Thoracic aorta (tissue), 2 donors: ENCODE measurements around the gene ABCG4. TPM values are rescaled to one million over a fixed set of nuclear protein-coding genes. Genes with fewer than 3 reads are reported as not detected.
A peak's percentile ranks its signal among the peaks of the same experiment; 100 is the strongest.
"Not testable (repeated sequence)": the region's sequence is repeated elsewhere in the genome, so short reads cannot be mapped to it uniquely, and the experiment has no call there.

Experiments used
- ATAC-seq: fragments of 150-250 bp; one replicate; pipeline ENCODE4 v1.8.0; 2017; ENCODE audit warnings: low read depth; ENCODE audit not compliant: insufficient number of reproducible peaks, low FRiP score
- DNase-seq: peaks from one replicate; pipeline ENCODE4 v3.0.0-alpha.2; 2020; ENCODE audit warnings: low spot score
- H3K27ac ChIP-seq, 2 donors: fragments of 200-600 bp; sonication (generic); 1 replicate in 1 of 2; 2 replicates in 1 of 2; pipeline ENCODE4 v1.5.1; 2016; ENCODE audit warnings: mild to moderate bottlenecking in 2 of 2, moderate library complexity in 2 of 2
- H3K27me3 ChIP-seq: fragments of 200-600 bp; sonication (generic); replicated peaks from 2 replicates; pipeline ENCODE4 v1.6.0; 2016; ENCODE audit warnings: mild to moderate bottlenecking; ENCODE audit not compliant: insufficient read depth
- H3K36me3 ChIP-seq: fragments of 200-600 bp; sonication (generic); one replicate; pipeline ENCODE4 v1.5.1; 2016
- H3K4me1 ChIP-seq, 2 donors: fragments of 200-600 bp; sonication (generic); 1 replicate in 1 of 2; 2 replicates in 1 of 2; pipeline versions ENCODE4 v1.5.1 to v1.6.0; 2016; ENCODE audit warnings: low read depth in 2 of 2, mild to moderate bottlenecking in 1 of 2; ENCODE audit not compliant: control insufficient read depth in 1 of 2
- H3K4me3 ChIP-seq: fragments of 200-600 bp; sonication (generic); 2 replicates; pipeline ENCODE4 v1.5.1; 2016; ENCODE audit warnings: mild to moderate bottlenecking
- H3K9me3 ChIP-seq: fragments of 200-600 bp; sonication (generic); 2 replicates; pipeline ENCODE4 v1.5.1; 2016
- CTCF ChIP-seq: fragments of 200-600 bp; sonication (generic); IDR thresholded peaks from one replicate; pipeline ENCODE4 v1.5.1; 2019; ENCODE audit warnings: antibody characterized with exemption
- total RNA-seq, 2 donors: library from RNA; depleted of rRNA; stranded (reverse); fragments of >200 nt; gene quantifications; one replicate each; pipeline versions ENCODE4 v1.1.0 to v1.2.3, GENCODE V29; 2016

Gene ABCG4
- total RNA-seq, 2 donors from 2014 or later: 1.6 TPM; not detected in 1

- Histone ChIP-seq H3K4me1 (peaks cover 19 to 38% of the 10 kb centered on the region in 2 donors), H3K9me3 (no peaks in the 10 kb centered on the region), H3K36me3 (peaks cover 12% of the 10 kb centered on the region), H3K4me3 (peak within 1 kb of the TSS; percentile 89), H3K27ac (peak within 1 kb of the TSS; percentile 93 to 95), H3K27me3 (no peaks in the 10 kb centered on the region)
- TF ChIP-seq CTCF: no peak
- ATAC-seq (peak; percentile 95), DNase-seq (peak; percentile 86)
Observed at GRCh38 chr11:119101759-119102423, 47.0 kb upstream of the ABCG4 start, which contains the start of gene DPAGT1. Gene DPAGT1, minus strand, starts transcription at chr11:119101853. Its CDS starts 198 bp downstream, at chr11:119101655.

- H3K4me1 ChIP-seq: peaks cover 19 to 43% of the 10 kb centered on the region in 2 donors
- not testable (repeated sequence) for DNase-seq, H3K36me3 ChIP-seq, H3K9me3 ChIP-seq, ATAC-seq, H3K27me3 ChIP-seq
- H3K4me3 ChIP-seq: peak overlapping the region; percentile 89
- peak overlapping the region; percentile 93 to 95 for H3K27ac ChIP-seq
Observed at GRCh38 chr11:119103161-119103664, 45.6 kb upstream of the ABCG4 start.

- no peak for TF ChIP-seq CTCF
- Histone ChIP-seq H3K27me3 (no peaks in the 10 kb centered on the region), H3K36me3 (no peaks in the 10 kb centered on the region), H3K4me1 (peaks cover 19 to 49% of the 10 kb centered on the region in 2 donors), H3K27ac (no peak overlapping the region), H3K9me3 (no peaks in the 10 kb centered on the region), H3K4me3 (no peak overlapping the region)
- DNase-seq (no peak), ATAC-seq (no peak)
Observed at GRCh38 chr11:119103793-119104192, 45.1 kb upstream of the ABCG4 start.

GRCh38 chr11:119106564-119107537 lies 42.0 kb upstream of the ABCG4 start, which contains the start of gene C2CD2L:
Gene C2CD2L, plus strand, starts transcription at chr11:119107344. Its CDS starts 398 bp downstream, at chr11:119107742.
- Histone ChIP-seq H3K4me3 (peak within 1 kb of the TSS; percentile 99), H3K4me1 (peaks cover 16 to 48% of the 10 kb centered on the region in 2 donors), H3K27me3 (no peaks in the 10 kb centered on the region), H3K36me3 (peaks cover 13% of the 10 kb centered on the region), H3K27ac (peak within 1 kb of the TSS; percentile 65 to 77), H3K9me3 (no peaks in the 10 kb centered on the region)
- TF ChIP-seq CTCF: no peak
- peak; percentile 76 for DNase-seq
- ATAC-seq: no peak

- no peak for TF ChIP-seq CTCF
- Histone ChIP-seq H3K27ac (peak overlapping the region; percentile 65 to 77), H3K36me3 (peaks cover 14% of the 10 kb centered on the region), H3K27me3 (no peaks in the 10 kb centered on the region), H3K4me1 (peaks cover 16 to 48% of the 10 kb centered on the region in 2 donors), H3K4me3 (peak overlapping the region; percentile 99), H3K9me3 (no peaks in the 10 kb centered on the region)
- DNase-seq: no peak
- ATAC-seq: no peak
Observed at GRCh38 chr11:119107538-119108145, 41.2 kb upstream of the ABCG4 start.
